Myocyte (in vitro differentiated cells): ENCODE data around the gene PCGF3. TPM values are rescaled to one million over a fixed set of nuclear protein-coding genes. Genes with fewer than 3 reads are reported as not detected.
A peak's percentile ranks its signal among the peaks of the same experiment; 100 is the strongest.
"Not testable (repeated sequence)": the region's sequence is repeated elsewhere in the genome, so short reads cannot be mapped to it uniquely, and the experiment has no call there.

Experiments
- DNase-seq: peaks from one replicate; pipeline ENCODE4 v3.0.0-alpha.2; 2012; ENCODE audit warnings: low read depth
- total RNA-seq: library from RNA; depleted of rRNA; stranded (reverse); fragments of >200 nt; gene quantifications from 2 replicates; pipeline ENCODE4 v1.2.3, GENCODE V29; 2014

Gene PCGF3
- total RNA-seq, 1 donor from 2014 or later: 79.0 TPM

- DNase-seq: peak; percentile 63
Observed at GRCh38 chr4:793941-794621, 88.4 kb downstream of the PCGF3 start.

GRCh38 chr4:794900-795725, 89.5 kb downstream of the PCGF3 start:
- no peak for DNase-seq

- DNase-seq: no peak
Observed at GRCh38 chr4:795726-796119, 90.1 kb downstream of the PCGF3 start.

GRCh38 chr4:796206-796605, 90.6 kb downstream of the PCGF3 start:
- no peak for DNase-seq

- no peak for DNase-seq
Observed at GRCh38 chr4:797066-797465, 91.4 kb downstream of the PCGF3 start.

- no peak for DNase-seq
Observed at GRCh38 chr4:801436-802124, 95.9 kb downstream of the PCGF3 start.

- no peak for DNase-seq
Observed at GRCh38 chr4:803884-804283, 98.3 kb downstream of the PCGF3 start.

GRCh38 chr4:804804-805203, 99.2 kb downstream of the PCGF3 start:
- DNase-seq: no peak

GRCh38 chr4:806979-807378, 101.3 kb downstream of the PCGF3 start:
- not testable (repeated sequence) for DNase-seq

- no peak for DNase-seq
Observed at GRCh38 chr4:807792-808191, 102.2 kb downstream of the PCGF3 start.

GRCh38 chr4:808860-809570, 103.4 kb downstream of the PCGF3 start:
- no peak for DNase-seq

- DNase-seq: no peak
Observed at GRCh38 chr4:813900-814299, 108.3 kb downstream of the PCGF3 start.

GRCh38 chr4:814312-814850, 108.7 kb downstream of the PCGF3 start:
- DNase-seq: no peak

GRCh38 chr4:815464-816146, 110.0 kb downstream of the PCGF3 start:
- DNase-seq: no peak

- DNase-seq: no peak
Observed at GRCh38 chr4:818106-818921, 112.7 kb downstream of the PCGF3 start.

- DNase-seq: no peak
Observed at GRCh38 chr4:819401-820229, 114.0 kb downstream of the PCGF3 start.
